HCT116 (cell line): ENCODE data around the gene ADAM19. TPM values are rescaled to one million over a fixed set of nuclear protein-coding genes. Genes with fewer than 3 reads are reported as not detected.

Experiments used
- ATAC-seq: fragments of 200-7000 bp; cut with Tn5 transposase; 2 replicates; pipeline ENCODE4 v1.9.1; 2020; ENCODE audit warnings: mild to moderate bottlenecking, moderate library complexity
- BruUV-seq: library from RNA; stranded (reverse); fragments of 400-500 nt; replicated peaks from 2 replicates; lab custom pipeline; 2021; lab: Mats Ljungman, UMichigan
- CTCF ChIA-PET: fragments of 300-600 bp; sonication (Branson Sonifier 250); formaldehyde crosslinking; loops from one replicate; lab custom pipeline; 2021; ENCODE audit warnings: antibody characterized with exemption; lab: Charles Lee
- POLR2A ChIA-PET: fragments of 300-600, 350-600 bp; sonication (Branson Sonifier 250); formaldehyde crosslinking; loops from one replicate; lab custom pipeline; 2021; ENCODE audit warnings: antibody characterized with exemption; lab: Charles Lee
- RAD21 ChIA-PET, 2 experiments: fragments of 300-600 bp; sonication (Branson Sonifier 250); formaldehyde crosslinking; loops; one replicate each; lab custom pipeline; 2023; ENCODE audit warnings: low total read pairs in 2 of 2; ENCODE audit not compliant: uncharacterized antibody in 2 of 2, unreplicated experiment in 2 of 2, low non-redundant PET in 1 of 2; lab: Charles Lee
- DNase-seq: peaks from one replicate; pipeline ENCODE4 v3.0.0-alpha.2; 2010; ENCODE audit warnings: low read depth, low spot score
- H2AFZ ChIP-seq: fragments of 200-600 bp; shearing (Covaris generic), sonication (generic); 2 replicates; pipeline ENCODE4 v1.6.1; 2017; ENCODE audit warnings: low read depth, mixed run types, mixed read lengths, antibody characterized with exemption, low read length; ENCODE audit not compliant: poor library complexity, severe bottlenecking
- H3K27ac ChIP-seq: 2 replicates; pipeline ENCODE4 v1.5.1; 2012; ENCODE audit warnings: low read depth, low read length
- H3K27me3 ChIP-seq: fragments of 200-600 bp; sonication (generic); 2 replicates; pipeline ENCODE4 v1.6.1; 2016; ENCODE audit warnings: mixed run types, low read length, mixed read lengths; ENCODE audit not compliant: insufficient read depth
- H3K36me3 ChIP-seq, 2 experiments: fragments of 200-500 bp in 1 of 2; fragments of 200-600 bp in 1 of 2; sonication (Bioruptor generic) in 1 of 2; sonication (generic) in 1 of 2; 2 replicates each; pipeline versions ENCODE4 v1.5.1 to v1.6.1; 2014 to 2016; ENCODE audit warnings: low read length in 2 of 2, inconsistent platforms in 1 of 2, mixed read lengths in 1 of 2, mixed run types in 1 of 2; ENCODE audit not compliant: insufficient read depth in 2 of 2, control insufficient read depth in 1 of 2
- H3K4me1 ChIP-seq, 2 experiments: fragments of 200-600 bp in 1 of 2; sonication (generic) in 1 of 2; 2 replicates each; pipeline versions ENCODE4 v1.5.1 to v1.6.1; 2012 to 2017; ENCODE audit warnings: low read length in 2 of 2, inconsistent platforms in 1 of 2, mild to moderate bottlenecking in 1 of 2, mixed read lengths in 1 of 2, mixed run types in 1 of 2, moderate library complexity in 1 of 2; ENCODE audit not compliant: insufficient read depth in 2 of 2, control insufficient read depth in 1 of 2
- H3K4me2 ChIP-seq: fragments of 200-600 bp; sonication (generic); 2 replicates; pipeline ENCODE4 v1.6.1; 2017; ENCODE audit warnings: mixed run types, low read length, mixed read lengths
- H3K4me3 ChIP-seq, 2 experiments: fragments of 200-600 bp in 1 of 2; sonication (generic) in 1 of 2; replicated peaks in 1 of 2; 2 replicates each; pipeline ENCODE4 v1.5.1; 2011 to 2016; ENCODE audit warnings: low read length in 2 of 2, control low read depth in 1 of 2, low read depth in 1 of 2, mild to moderate bottlenecking in 1 of 2, mixed read lengths in 1 of 2, mixed run types in 1 of 2
- H3K79me2 ChIP-seq: fragments of 200-600 bp; sonication (generic); 2 replicates; pipeline ENCODE4 v1.6.1; 2017; ENCODE audit warnings: mild to moderate bottlenecking, mixed run types, low read length, moderate library complexity, mixed read lengths; ENCODE audit not compliant: insufficient read depth
- H3K9ac ChIP-seq: fragments of 200-600 bp; sonication (generic); 2 replicates; pipeline ENCODE4 v1.6.1; 2016; ENCODE audit warnings: low read length, mixed read lengths
- H3K9me2 ChIP-seq: fragments of 200-600 bp; sonication (generic), shearing (Covaris generic); 2 replicates; pipeline ENCODE4 v1.6.1; 2017; ENCODE audit warnings: mixed run types, mild to moderate bottlenecking, moderate library complexity; ENCODE audit not compliant: insufficient read depth
- H3K9me3 ChIP-seq, 2 experiments: fragments of 200-500 bp in 1 of 2; fragments of 200-600 bp in 1 of 2; sonication (Bioruptor generic) in 1 of 2; sonication (generic) in 1 of 2; 2 replicates each; pipeline ENCODE4 v1.6.1; 2014 to 2017; ENCODE audit warnings: low read length in 2 of 2, mixed read lengths in 2 of 2, inconsistent platforms in 1 of 2, low read depth in 1 of 2, mild to moderate bottlenecking in 1 of 2, mixed run types in 1 of 2, moderate library complexity in 1 of 2; ENCODE audit not compliant: control insufficient read depth in 1 of 2, insufficient read depth in 1 of 2
- H4K20me1 ChIP-seq: fragments of 200-600 bp; sonication (generic), shearing (Covaris generic); 2 replicates; pipeline ENCODE4 v1.6.1; 2017; ENCODE audit warnings: mixed run types, mild to moderate bottlenecking, moderate library complexity; ENCODE audit not compliant: insufficient read depth
- ATF3 ChIP-seq: IDR thresholded peaks from 2 replicates; pipeline ENCODE4 v1.6.1; 2012
- CEBPB ChIP-seq: IDR thresholded peaks from 2 replicates; pipeline ENCODE4 v1.6.1; 2012; ENCODE audit warnings: low read depth
- EGR1 ChIP-seq: IDR thresholded peaks from 2 replicates; pipeline ENCODE4 v1.6.1; 2012; ENCODE audit warnings: low read depth
- ELF1 ChIP-seq: IDR thresholded peaks from 2 replicates; pipeline ENCODE4 v1.6.1; 2012; ENCODE audit warnings: low read depth, borderline replicate concordance
- EZH2phosphoT487 ChIP-seq: fragments of 200-600 bp; IDR thresholded peaks from 2 replicates; pipeline ENCODE4 v1.6.1; 2018; ENCODE audit warnings: antibody characterized with exemption, borderline replicate concordance
- FOSL1 ChIP-seq: IDR thresholded peaks from 2 replicates; pipeline ENCODE4 v1.6.1; 2012; ENCODE audit warnings: low read depth
- JUND ChIP-seq: IDR thresholded peaks from 2 replicates; pipeline ENCODE4 v1.6.1; 2012
- POLR2A ChIP-seq: IDR thresholded peaks from 2 replicates; pipeline ENCODE4 v1.7.0; 2011; ENCODE audit warnings: borderline replicate concordance; ENCODE audit not compliant: insufficient read depth, insufficient read length; ENCODE audit errors: extremely low read depth
- POLR2AphosphoS5 ChIP-seq: IDR thresholded peaks from 2 replicates; pipeline ENCODE4 v1.6.1; 2011; ENCODE audit warnings: mild to moderate bottlenecking, low read depth, low read length, moderate library complexity
- RAD21 ChIP-seq: IDR thresholded peaks from 2 replicates; pipeline ENCODE4 v1.6.1; 2012; ENCODE audit warnings: low read depth, mild to moderate bottlenecking
- SIN3A ChIP-seq: IDR thresholded peaks from 2 replicates; pipeline ENCODE4 v1.6.1; 2012; ENCODE audit warnings: low read depth
- SP1 ChIP-seq: IDR thresholded peaks from 2 replicates; pipeline ENCODE4 v1.6.1; 2012; ENCODE audit warnings: low read depth
- SRF ChIP-seq: IDR thresholded peaks from 2 replicates; pipeline ENCODE4 v1.6.1; 2012; ENCODE audit warnings: low read depth
- TCF7L2 ChIP-seq: IDR thresholded peaks from 2 replicates; pipeline ENCODE4 v1.7.0; 2011; ENCODE audit warnings: borderline replicate concordance, inconsistent platforms; ENCODE audit not compliant: insufficient read depth, insufficient read length; ENCODE audit errors: extremely low read depth
- YY1 ChIP-seq: IDR thresholded peaks from 2 replicates; pipeline ENCODE4 v1.6.1; 2011; ENCODE audit warnings: low read length, low read depth, moderate library complexity, mild to moderate bottlenecking; ENCODE audit not compliant: insufficient replicate concordance; ENCODE audit errors: extremely low read depth
- ZFX ChIP-seq: fragments of 450-650 bp; IDR thresholded peaks from 2 replicates; pipeline ENCODE4 v1.6.1; 2017
- ZNF274 ChIP-seq: fragments of 200-500 bp; sonication (Bioruptor generic); IDR thresholded peaks from 2 replicates; pipeline ENCODE4 v1.6.1; 2014; ENCODE audit warnings: mild to moderate bottlenecking, low read depth, low read length, inconsistent platforms
- intact Hi-C: fragments of 100-400 bp; cut with micrococcal nuclease; formaldehyde crosslinking; loops from 2 replicates; pipeline ENCODE4 v1.10.0; 2022
- total RNA-seq: library from RNA; stranded (reverse); gene quantifications from one replicate; pipeline ENCODE4 v1.2.1, GENCODE V29; 2021; ENCODE audit not compliant: unreplicated experiment
- TF ChIP-seq, protein P1 (sequence below): IDR thresholded peaks from 2 replicates; pipeline ENCODE4 v1.6.1; 2012; ENCODE audit warnings: low read depth
- TF ChIP-seq, protein P2 (sequence below): IDR thresholded peaks from 2 replicates; pipeline ENCODE4 v1.6.1; 2011; ENCODE audit warnings: mild to moderate bottlenecking, low read length, moderate library complexity; ENCODE audit not compliant: insufficient replicate concordance; ENCODE audit errors: extremely low read depth
- TF ChIP-seq, protein P3 (sequence below), 3 experiments: fragments of 200-600 bp in 1 of 3; sonication (generic) in 1 of 3; IDR thresholded peaks in 2 of 3; conservative IDR thresholded peaks in 1 of 3; 2 replicates each; pipeline ENCODE4 v1.5.1; 2012 to 2017; ENCODE audit warnings: low read depth in 2 of 3, low read length in 2 of 3, antibody characterized with exemption in 1 of 3, borderline replicate concordance in 1 of 3, control low read depth in 1 of 3, mild to moderate bottlenecking in 1 of 3, mixed read lengths in 1 of 3, mixed run types in 1 of 3, moderate library complexity in 1 of 3; ENCODE audit not compliant: insufficient read depth in 1 of 3

Gene ADAM19
- total RNA-seq, 1 experiment from 2014 or later: 77.3 TPM

DNA sequence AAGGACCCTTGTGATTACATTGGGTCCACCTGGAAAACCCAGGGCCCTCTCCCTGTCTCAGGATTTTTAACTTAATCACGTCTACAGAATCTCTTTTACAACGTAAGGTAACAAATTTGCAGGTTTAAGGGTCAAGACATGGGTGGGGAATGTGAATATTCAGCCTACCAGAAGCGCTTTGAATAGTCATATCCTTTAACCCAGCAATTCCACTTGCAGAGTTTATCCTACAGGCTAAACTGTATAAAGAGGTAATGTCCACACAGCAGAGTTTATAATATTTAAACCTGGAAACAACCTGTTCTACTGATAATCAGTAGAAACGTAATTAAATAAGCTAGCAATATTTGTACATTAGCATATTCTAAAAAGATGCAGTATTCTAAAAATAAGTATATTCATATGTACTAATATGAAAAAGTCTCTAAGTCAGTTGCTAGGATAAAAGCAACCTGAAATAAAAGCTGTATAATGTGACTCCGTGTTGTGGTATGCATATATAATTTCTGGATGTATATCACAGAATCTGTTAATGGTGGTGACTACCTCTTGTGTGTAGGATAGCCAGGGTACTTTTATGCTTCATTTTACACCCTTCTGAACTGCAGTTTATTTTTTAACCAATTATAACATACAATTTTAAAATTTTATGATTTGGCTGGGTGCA is 129.7 kb downstream of the ADAM19 start:
- DNase-seq (no peak), ATAC-seq (no peak)
- Histone ChIP-seq H3K4me1 (peaks cover 2 to 16% of the 10 kb centered on the region in 2 experiments; a peak in 2 of 4 replicates), H4K20me1 (no peaks in the 10 kb centered on the region), H3K9me3 (no peaks in the 10 kb centered on the region), H3K4me3 (no peak overlapping the region), H3K27ac (no peak overlapping the region), H3K79me2 (no peaks in the 10 kb centered on the region), H3K9ac (no peak overlapping the region), H3K27me3 (no peaks in the 10 kb centered on the region), H3K4me2 (no peak overlapping the region), H3K9me2 (no peaks in the 10 kb centered on the region), H3K36me3 (no peaks in the 10 kb centered on the region), H2AFZ (no peak overlapping the region)
- RAD21 ChIA-PET: interaction anchor here in 1 of 2 experiments (0.6 kb wide), 1 partner anchor 221 kb away, joined by 3 read pairs; no protein-coding TSS in a partner anchor
- POLR2A ChIA-PET: no interaction called here
- BruUV-seq: no TSS peak
- CTCF ChIA-PET: no interaction called here
- intact Hi-C loops: no loop called here
- TF ChIP-seq ELF1: no peak
- TF ChIP-seq ZNF274: no peak
- TF ChIP-seq SRF: no peak
- TF ChIP-seq ATF3: no peak
- no peak for TF ChIP-seq CEBPB
- no peak for TF ChIP-seq ZFX
- TF ChIP-seq, protein P1, sequence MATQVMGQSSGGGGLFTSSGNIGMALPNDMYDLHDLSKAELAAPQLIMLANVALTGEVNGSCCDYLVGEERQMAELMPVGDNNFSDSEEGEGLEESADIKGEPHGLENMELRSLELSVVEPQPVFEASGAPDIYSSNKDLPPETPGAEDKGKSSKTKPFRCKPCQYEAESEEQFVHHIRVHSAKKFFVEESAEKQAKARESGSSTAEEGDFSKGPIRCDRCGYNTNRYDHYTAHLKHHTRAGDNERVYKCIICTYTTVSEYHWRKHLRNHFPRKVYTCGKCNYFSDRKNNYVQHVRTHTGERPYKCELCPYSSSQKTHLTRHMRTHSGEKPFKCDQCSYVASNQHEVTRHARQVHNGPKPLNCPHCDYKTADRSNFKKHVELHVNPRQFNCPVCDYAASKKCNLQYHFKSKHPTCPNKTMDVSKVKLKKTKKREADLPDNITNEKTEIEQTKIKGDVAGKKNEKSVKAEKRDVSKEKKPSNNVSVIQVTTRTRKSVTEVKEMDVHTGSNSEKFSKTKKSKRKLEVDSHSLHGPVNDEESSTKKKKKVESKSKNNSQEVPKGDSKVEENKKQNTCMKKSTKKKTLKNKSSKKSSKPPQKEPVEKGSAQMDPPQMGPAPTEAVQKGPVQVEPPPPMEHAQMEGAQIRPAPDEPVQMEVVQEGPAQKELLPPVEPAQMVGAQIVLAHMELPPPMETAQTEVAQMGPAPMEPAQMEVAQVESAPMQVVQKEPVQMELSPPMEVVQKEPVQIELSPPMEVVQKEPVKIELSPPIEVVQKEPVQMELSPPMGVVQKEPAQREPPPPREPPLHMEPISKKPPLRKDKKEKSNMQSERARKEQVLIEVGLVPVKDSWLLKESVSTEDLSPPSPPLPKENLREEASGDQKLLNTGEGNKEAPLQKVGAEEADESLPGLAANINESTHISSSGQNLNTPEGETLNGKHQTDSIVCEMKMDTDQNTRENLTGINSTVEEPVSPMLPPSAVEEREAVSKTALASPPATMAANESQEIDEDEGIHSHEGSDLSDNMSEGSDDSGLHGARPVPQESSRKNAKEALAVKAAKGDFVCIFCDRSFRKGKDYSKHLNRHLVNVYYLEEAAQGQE: no peak
- TF ChIP-seq, protein P2, sequence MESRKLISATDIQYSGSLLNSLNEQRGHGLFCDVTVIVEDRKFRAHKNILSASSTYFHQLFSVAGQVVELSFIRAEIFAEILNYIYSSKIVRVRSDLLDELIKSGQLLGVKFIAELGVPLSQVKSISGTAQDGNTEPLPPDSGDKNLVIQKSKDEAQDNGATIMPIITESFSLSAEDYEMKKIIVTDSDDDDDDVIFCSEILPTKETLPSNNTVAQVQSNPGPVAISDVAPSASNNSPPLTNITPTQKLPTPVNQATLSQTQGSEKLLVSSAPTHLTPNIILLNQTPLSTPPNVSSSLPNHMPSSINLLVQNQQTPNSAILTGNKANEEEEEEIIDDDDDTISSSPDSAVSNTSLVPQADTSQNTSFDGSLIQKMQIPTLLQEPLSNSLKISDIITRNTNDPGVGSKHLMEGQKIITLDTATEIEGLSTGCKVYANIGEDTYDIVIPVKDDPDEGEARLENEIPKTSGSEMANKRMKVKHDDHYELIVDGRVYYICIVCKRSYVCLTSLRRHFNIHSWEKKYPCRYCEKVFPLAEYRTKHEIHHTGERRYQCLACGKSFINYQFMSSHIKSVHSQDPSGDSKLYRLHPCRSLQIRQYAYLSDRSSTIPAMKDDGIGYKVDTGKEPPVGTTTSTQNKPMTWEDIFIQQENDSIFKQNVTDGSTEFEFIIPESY: no peak
- no peak for TF ChIP-seq SP1
- no peak for TF ChIP-seq SIN3A
- TF ChIP-seq RAD21: no peak
- TF ChIP-seq YY1: no peak
- TF ChIP-seq, protein P3, sequence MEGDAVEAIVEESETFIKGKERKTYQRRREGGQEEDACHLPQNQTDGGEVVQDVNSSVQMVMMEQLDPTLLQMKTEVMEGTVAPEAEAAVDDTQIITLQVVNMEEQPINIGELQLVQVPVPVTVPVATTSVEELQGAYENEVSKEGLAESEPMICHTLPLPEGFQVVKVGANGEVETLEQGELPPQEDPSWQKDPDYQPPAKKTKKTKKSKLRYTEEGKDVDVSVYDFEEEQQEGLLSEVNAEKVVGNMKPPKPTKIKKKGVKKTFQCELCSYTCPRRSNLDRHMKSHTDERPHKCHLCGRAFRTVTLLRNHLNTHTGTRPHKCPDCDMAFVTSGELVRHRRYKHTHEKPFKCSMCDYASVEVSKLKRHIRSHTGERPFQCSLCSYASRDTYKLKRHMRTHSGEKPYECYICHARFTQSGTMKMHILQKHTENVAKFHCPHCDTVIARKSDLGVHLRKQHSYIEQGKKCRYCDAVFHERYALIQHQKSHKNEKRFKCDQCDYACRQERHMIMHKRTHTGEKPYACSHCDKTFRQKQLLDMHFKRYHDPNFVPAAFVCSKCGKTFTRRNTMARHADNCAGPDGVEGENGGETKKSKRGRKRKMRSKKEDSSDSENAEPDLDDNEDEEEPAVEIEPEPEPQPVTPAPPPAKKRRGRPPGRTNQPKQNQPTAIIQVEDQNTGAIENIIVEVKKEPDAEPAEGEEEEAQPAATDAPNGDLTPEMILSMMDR (IDR thresholded peaks at IDR 0.05 in 2 of 3, conservative IDR thresholded peaks at IDR 0.05 in 1 of 3; ENCODE audit: borderline replicate concordance in 1 of 3, insufficient read depth in 1 of 3, low read depth in 2 of 3, low read length in 2 of 3): no peak
- TF ChIP-seq FOSL1: no peak
- TF ChIP-seq EGR1: no peak
- TF ChIP-seq TCF7L2: no peak
- no peak for TF ChIP-seq JUND
- TF ChIP-seq POLR2A: no peak
- no peak for TF ChIP-seq EZH2phosphoT487
- no peak for TF ChIP-seq POLR2AphosphoS5
